Frontal cortex (tissue), 4 donors: ENCODE data around the gene SRBD1. TPM values are rescaled to one million over a fixed set of nuclear protein-coding genes. Genes with fewer than 3 reads are reported as not detected.
"Not testable (repeated sequence)": the region's sequence is repeated elsewhere in the genome, so short reads cannot be mapped to it uniquely, and the experiment has no call there.

Source experiments
- DNase-seq, 2 donors: peaks; one replicate each; pipeline ENCODE4 v3.0.0; 2012; ENCODE audit warnings: low spot score in 2 of 2
- FAIRE-seq: peaks from 2 replicates; lab custom pipeline; 2012; peaks lifted over from hg19 to GRCh38; lab: Jason Lieb, UNC
- total RNA-seq: library from RNA; depleted of rRNA; stranded (reverse); fragments of >200 nt; gene quantifications from one replicate; pipeline ENCODE4 v1.2.3, GENCODE V29; 2014
- donor health status: control.
- donor health status: control.
- donor health status: control.

The SRBD1 gene
- total RNA-seq, 1 donor from 2014 or later, result 69.3 TPM

DNA sequence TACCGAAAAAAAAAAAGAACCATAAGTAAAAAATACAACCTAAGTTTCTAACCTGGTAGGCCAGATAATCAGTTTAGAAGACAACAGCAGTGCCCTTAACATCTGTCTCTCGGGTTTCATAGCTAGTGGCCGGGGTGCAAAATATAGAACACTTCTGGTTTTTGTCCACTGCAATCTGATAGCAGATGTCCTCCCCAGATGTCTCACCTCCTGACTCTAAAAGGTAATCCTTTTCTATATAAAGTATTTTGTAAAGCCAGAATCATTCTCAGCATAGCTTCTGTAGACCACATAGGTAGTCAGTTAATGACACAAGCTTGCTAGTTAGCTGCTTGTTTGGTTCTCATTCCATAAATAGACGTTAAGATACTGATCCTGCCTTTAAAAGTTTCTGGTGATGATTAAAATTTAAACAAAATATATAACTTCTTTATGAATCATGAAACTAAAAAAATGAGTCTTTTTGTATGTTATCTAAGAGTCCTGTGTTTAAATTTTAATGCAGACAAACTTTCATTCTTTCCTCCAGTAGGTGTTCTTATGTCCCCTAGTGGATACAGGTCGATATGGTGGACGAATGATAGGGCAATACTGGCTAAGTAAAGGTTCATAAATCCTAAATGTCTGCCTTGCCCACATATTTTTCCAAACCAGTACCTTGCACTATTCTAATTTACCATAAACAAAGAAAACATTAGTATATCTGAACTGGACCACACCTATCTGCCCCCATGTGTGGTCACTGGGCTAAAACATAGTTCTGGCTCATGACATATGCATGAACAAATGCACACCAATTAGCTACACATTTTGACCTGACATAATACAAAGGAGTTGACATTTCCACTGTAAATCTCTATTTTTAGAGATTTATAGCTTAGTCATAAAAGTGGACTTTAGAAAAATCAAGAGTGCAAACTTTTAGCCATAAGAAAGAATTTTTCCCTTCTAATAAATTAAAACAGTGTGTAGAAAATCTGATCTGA is 171.0 kb downstream of the SRBD1 start:
- FAIRE-seq, result no peak
- no peak for DNase-seq

DNA sequence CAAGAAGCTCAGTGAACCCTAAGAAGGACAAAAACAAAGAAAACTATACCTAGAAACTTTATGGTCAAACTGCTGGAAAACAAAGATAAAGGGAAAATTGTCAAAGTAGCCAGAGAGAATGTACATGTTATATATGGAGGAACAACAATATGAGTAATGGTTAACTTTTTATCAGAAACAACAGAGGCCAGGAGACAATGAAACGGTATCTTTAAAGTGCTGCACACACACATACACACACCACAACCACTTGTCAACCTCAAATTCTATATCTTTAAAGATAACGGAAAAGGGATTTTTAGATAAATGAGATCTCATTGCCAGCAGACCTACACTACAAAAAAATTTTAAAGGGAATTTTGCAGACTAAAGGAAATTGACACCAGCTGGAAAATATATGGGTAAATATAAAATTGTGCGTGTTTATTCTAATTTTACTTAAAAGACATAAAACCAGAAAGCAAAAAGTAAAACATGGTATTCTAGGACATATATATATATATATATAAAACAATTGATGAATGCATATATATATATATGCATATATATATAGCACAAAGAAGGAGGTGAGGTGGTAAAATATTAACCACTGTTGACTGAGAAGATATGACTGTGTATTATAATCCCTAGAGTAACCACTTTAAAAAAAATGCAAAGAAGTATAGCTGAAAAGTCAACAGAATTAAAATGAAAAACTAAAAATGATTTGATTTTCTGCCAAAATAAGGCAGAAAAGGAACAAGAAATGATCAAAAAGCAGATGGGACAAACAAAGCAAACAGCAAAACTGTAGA is 172.0 kb downstream of the SRBD1 start:
- no peak for FAIRE-seq
- DNase-seq, result no peak

DNA sequence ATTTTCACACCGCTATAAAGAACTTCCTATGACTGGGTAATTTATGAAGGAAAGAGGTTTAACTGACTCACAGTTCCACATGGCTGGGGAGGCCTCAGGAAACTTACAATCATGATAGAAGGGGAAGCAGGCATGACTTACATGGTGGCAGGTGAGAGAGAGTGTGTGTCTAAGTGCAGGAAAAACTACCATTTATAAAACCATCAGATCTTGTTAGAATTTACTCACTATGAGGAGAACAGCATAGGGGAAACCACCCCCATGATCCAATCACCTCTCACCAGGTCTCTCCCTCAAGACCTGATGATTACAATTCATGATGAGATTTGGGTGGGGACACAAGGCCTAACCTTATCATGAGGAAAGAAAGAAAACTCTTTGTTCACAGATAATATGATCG is 174.6 kb downstream of the SRBD1 start:
- no peak for FAIRE-seq

GRCh38 chr2:45435316-45435715 is 175.8 kb downstream of the SRBD1 start:
- FAIRE-seq (no peak), DNase-seq (no peak)

More for the DNA sequence above, 174.6 kb downstream of the SRBD1 start:
- DNase-seq, result no peak

GRCh38 chr2:45433363-45433762 is 177.7 kb downstream of the SRBD1 start:
- DNase-seq, result no peak
- FAIRE-seq, result no peak

- DNase-seq (no peak), FAIRE-seq (no peak)
These were observed 178.7 kb downstream of the SRBD1 start for GRCh38 chr2:45432406-45432805.

GRCh38 chr2:45426025-45426424 is 185.0 kb downstream of the SRBD1 start:
- FAIRE-seq, DNase-seq: not testable (repeated sequence)

DNA sequence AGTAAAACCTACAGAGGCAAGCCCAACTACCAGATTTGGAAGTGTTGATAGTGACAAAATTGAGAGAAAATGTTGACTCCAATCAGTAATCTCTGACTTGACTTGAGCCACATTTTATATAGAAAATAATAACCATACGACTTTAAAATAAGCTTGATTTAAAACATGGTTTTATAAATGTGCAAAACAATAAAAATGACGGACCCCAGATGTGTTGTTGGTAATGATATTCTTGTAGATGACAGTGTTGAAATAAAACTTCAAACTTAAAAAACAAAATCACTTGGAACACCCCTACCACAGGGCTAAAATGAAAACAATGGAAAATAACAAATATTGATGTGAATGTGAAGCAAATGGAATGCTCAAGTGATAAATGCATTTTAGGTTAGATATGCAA is 188.1 kb downstream of the SRBD1 start:
- FAIRE-seq, result no peak
- DNase-seq, result no peak

GRCh38 chr2:45418532-45418931 is 192.5 kb downstream of the SRBD1 start:
- no peak for DNase-seq
- no peak for FAIRE-seq

GRCh38 chr2:45415534-45416123 is 195.4 kb downstream of the SRBD1 start:
- no peak for DNase-seq
- no peak for FAIRE-seq

DNA sequence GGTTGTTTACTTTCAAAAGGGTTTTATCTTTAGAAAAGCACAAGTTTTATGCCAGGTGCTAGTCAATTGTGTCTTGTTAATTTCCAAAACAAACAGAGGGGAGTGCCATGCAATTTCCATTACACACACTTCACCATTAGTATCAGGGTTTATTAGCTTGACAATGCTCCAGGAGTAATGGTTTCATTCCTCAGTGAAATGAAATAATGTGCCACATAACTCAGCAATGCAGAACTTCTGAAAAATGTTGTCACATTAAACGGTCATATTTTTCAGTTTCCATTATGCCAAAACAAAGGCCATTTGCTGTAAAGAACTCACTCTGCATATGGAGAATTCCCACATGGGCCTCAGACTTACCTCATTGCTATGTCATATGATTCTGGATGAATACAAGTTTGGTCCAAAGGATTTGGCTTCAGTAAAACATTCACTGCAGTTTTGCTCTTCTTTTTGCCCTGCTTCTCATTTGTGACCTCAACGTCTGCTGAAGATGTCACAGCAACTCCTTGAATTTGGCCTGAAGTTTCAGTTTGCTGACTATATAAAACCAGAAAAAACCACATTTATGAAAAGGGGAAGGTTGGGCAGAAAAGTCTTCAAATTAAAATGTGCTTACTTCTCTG is 198.2 kb downstream of the SRBD1 start:
- no peak for DNase-seq

DNA sequence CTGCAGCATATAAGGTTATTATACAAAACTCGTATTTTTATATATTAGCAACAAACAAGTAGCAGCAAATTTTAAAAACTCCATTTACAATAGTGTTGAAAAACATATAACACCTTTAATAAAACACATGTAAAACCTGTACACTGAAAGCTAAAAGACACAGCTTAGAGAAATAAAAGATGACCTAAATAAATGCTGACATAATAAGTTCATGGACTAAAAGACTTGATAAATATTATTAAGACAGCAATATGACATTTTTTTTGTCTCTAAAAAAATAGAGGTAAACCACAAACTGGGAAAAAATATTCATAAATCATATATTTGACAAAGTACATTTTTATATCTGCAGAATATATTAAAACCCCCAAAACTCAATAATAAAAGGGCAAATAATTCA is 201.4 kb downstream of the SRBD1 start:
- FAIRE-seq, result no peak
- DNase-seq, result no peak

More for the DNA sequence above, 198.2 kb downstream of the SRBD1 start:
- FAIRE-seq, result no peak

GRCh38 chr2:45406621-45407020 is 204.4 kb downstream of the SRBD1 start:
- FAIRE-seq (no peak), DNase-seq (no peak)

GRCh38 chr2:45404807-45405297 is 206.2 kb downstream of the SRBD1 start:
- DNase-seq (no peak), FAIRE-seq (no peak)

GRCh38 chr2:45403036-45403435 is 208.0 kb downstream of the SRBD1 start:
- FAIRE-seq (no peak), DNase-seq (no peak)

DNA sequence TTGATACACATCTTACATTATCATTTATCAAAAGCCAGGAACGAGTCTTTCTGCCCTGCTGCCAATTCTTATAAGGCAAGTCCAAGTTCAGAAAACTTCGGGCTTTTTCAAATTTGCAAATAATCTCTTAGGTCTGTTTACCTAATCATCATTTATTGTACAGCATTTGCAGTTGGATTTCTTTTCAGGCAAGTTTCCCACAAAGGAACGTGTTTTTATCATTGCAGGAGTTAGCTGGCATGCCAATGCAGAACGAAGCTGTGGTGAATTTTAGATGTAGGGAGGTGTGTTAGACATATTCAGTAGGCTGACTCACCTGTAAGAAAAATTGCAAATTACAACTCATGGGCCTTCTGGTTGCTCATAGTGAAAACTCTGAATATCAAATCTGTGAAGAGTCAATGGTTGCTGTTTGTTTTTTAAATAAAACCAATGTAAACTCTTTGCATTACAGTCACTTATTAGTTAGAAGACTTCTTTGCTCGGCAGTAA is 209.6 kb downstream of the SRBD1 start:
- no peak for FAIRE-seq

GRCh38 chr2:45399040-45399784 is 211.9 kb downstream of the SRBD1 start:
- FAIRE-seq (no peak), DNase-seq (no peak)

More for the DNA sequence above, 209.6 kb downstream of the SRBD1 start:
- DNase-seq, result no peak

DNA sequence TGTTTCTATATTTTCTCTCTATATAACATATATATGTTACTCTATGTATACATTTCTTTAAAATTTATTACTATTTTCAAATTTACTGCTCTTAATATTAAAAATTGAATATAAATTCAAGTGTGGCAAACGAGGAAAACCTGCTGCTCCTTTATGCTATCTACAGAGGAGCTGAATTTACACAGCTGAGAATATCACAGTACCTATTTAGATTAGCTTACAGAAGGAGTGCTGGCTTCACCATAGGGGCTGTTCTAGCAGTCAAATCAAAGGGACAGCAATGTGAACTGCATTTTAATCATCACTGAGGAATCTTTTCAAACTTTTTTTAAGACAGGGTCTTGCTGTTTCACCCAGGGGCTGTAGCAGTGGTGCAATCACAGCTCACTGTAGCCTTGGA is 213.8 kb downstream of the SRBD1 start:
- no peak for FAIRE-seq
- DNase-seq, result no peak

- FAIRE-seq (no peak), DNase-seq (no peak)
These were observed 214.4 kb downstream of the SRBD1 start for GRCh38 chr2:45396671-45397070.
